DMS53 (cell line): ENCODE data around the gene ITGB7.

Experiments used
- DNase-seq: peaks from one replicate; lab custom pipeline; 2025; lab: John Stamatoyannopoulos, UW

The ITGB7 gene, protein sequence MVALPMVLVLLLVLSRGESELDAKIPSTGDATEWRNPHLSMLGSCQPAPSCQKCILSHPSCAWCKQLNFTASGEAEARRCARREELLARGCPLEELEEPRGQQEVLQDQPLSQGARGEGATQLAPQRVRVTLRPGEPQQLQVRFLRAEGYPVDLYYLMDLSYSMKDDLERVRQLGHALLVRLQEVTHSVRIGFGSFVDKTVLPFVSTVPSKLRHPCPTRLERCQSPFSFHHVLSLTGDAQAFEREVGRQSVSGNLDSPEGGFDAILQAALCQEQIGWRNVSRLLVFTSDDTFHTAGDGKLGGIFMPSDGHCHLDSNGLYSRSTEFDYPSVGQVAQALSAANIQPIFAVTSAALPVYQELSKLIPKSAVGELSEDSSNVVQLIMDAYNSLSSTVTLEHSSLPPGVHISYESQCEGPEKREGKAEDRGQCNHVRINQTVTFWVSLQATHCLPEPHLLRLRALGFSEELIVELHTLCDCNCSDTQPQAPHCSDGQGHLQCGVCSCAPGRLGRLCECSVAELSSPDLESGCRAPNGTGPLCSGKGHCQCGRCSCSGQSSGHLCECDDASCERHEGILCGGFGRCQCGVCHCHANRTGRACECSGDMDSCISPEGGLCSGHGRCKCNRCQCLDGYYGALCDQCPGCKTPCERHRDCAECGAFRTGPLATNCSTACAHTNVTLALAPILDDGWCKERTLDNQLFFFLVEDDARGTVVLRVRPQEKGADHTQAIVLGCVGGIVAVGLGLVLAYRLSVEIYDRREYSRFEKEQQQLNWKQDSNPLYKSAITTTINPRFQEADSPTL

GRCh38 chr12:53207042-53207441 is at the start of gene ITGB7:
Gene ITGB7, minus strand, starts transcription at chr12:53207251. Its CDS starts 6,808 bp downstream, at chr12:53200443.
- DNase-seq, result no peak

DNA sequence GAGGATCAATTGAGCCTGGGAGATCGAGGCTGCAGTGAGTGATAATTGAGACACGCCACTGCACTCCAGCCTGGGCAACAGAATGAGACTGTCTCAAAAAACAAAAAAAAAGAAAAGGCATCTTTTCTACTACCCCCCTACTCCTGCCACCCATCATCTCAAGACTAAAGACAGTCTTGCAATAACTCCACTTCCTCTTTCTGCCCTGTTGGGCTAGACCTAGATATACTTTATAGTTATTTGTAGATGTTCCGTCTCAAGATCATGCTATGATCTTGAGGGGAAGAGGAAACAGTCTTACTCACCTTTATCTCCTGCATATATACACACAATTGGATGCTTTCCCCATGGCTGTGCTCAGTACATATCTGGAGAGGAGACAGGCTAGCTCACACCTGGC is 48.9 kb upstream of the ITGB7 start:
- DNase-seq, result no peak

GRCh38 chr12:53254816-53255545 is 47.9 kb upstream of the ITGB7 start:
- no peak for DNase-seq

DNA sequence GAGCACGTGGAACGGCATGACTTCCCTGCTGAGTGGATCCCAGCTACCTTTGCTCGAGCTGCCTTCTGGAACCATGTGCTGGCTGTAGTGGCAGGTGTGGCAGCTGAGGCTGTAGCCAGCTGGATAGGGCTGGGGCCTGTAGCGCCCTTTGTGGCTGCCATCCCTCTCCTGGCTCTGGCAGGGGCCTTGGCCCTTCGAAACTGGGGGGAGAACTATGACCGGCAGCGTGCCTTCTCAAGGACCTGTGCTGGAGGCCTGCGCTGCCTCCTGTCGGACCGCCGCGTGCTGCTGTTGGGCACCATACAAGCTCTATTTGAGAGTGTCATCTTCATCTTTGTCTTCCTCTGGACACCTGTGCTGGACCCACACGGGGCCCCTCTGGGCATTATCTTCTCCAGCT is 46.2 kb upstream of the ITGB7 start:
- no peak for DNase-seq

- peak; percentile 75 for DNase-seq
Observed at GRCh38 chr12:53252349-53252916, 45.4 kb upstream of the ITGB7 start.

- peak; percentile 92 for DNase-seq
Observed at GRCh38 chr12:53251477-53252348, 44.7 kb upstream of the ITGB7 start.

GRCh38 chr12:53245286-53245685 is 38.2 kb upstream of the ITGB7 start:
- no peak for DNase-seq

DNA sequence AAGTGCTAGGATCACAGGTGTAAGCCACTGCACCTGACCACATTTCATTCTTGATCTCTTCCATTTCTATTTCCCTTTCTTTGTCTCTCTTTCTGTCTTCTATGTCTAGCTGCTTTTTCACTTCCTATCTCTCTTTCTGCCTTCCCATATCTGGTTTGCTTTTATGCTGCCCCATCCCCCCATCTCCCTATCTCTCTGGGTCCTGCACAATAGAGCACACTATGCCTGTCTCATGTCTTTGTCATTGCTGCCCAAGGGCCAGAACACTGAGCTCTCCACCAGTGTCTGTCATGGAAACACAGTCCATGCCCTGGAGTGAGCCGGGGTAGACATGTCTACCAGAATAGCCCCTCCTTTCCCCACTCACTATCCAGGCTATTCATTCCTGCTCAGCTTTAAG is 37.3 kb upstream of the ITGB7 start:
- no peak for DNase-seq

DNA sequence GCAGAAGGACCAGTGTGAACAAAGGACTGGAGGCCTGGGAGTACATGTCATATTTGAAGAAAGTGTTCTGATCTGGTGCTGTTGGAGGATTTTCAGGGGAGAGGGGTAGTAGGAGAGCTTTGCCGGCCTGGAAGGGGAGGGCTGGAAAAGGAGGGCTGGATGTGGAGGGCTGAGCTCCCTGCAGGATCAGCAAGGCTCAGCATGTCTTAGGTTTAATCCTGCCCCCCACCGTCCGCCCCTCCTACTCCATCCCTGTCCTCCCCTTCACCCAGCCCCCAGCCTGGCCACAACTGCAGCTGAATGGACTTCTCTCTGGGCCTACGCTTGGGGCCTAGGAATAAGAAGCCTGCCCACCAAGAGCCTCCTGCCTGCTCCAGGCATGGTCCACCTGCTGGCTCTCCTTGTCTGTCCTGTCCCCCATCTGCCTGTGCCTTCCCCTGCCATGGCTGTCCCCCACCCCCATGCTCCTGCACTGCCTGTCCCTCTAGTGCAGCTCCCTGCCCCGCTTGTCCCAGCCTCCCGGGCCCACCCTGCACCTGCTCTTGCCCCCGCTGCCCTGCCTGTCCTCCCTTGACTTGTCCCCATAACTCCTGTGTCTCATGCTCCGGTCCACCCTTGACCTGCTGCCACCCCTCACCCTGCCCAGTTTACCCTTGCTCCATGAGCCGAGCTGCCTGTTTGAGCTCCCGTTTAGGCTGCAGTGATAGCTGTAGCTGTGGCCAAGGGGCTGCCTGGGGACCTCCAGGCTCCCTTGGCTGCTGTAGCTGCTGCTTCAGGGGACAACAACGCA is 34.8 kb upstream of the ITGB7 start:
- no peak for DNase-seq

DNA sequence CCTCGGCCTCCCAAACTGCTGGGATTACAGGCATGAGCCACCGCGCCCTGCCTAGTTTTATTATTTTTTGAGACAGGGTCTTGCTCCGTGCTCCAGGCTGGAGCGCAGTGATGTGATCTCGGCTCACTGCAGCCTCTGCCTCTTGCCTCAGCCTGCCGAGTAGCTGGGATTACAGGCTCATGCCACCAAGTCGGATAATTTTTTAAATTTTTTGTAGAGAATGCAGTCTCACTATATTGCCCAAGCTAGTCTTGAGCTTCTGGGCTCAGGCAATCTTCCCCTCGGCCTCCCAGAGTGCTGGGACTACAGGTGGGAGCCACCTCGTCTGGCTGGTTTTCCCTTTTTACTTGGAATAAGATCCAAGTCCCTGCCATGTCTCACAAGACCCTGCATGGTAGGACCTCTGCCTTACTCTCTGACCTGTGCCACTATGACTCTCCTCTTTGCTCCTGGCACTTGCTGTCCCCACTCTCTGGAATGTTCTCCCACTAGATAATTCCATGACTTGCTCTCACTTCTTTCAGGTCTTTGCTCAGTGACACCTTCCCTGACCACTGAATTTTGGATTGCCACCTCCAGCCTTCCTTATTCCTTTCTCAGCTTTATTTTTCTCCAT is 32.7 kb upstream of the ITGB7 start:
- no peak for DNase-seq

DNA sequence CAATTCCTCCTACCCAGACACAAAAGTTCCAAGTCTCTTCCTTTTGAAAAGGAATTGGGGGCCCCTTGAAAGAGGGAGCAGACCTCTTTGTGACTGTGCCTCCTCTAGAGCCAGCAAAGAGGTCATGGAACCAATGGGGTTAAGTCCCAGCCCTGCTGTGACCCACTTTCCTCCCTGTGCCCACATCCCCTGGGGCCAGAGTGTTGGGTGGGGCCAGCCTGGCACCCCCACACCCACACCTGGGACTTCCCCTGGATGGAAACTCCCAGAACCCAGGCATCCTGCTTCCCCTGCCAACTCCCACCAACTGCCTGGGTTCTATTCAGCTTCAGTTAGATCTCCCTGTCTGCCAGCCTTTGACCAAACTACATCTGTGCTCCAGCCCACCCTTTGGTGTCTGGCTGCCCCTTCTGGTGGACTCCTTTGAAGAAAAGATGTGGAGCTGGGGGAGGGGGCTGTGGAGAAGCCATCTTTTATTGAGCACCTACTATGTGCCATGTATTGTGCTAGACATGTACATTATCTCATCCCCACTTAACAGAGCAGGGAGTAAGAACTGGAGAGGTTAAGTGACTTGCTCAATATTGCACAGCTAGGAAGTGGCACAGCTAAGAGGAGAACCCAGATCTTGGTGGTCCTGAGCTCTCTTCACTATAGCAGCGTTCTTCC is 29.5 kb upstream of the ITGB7 start:
- DNase-seq, result no peak

GRCh38 chr12:53235742-53236442 is 28.8 kb upstream of the ITGB7 start:
- DNase-seq, result no peak

GRCh38 chr12:53235164-53235563 is 28.1 kb upstream of the ITGB7 start:
- no peak for DNase-seq

- DNase-seq, result no peak
Observed at GRCh38 chr12:53234271-53234914, 27.3 kb upstream of the ITGB7 start.

DNA sequence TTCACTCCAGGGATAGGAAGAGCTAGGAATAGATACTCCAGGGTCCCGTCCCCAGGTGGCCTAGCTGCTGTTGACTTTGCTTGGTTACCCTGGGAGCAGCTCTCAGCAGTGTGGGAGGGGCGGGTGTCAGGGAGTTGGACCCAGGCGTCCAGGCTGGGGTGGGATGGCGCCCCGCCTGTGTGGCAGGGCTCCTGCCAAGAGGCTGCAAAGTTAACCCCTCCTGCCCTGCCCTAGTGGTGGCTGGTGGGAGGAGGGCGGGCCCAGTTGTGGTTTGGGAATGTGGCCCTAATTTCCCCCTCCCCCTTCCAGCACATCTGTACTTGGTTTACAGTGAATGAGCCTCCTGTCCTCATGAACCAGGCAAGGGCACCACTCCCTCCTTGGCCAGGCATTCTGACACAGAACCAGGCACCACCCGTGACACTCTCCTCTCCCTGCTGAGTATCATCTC is 26.6 kb upstream of the ITGB7 start:
- no peak for DNase-seq

DNA sequence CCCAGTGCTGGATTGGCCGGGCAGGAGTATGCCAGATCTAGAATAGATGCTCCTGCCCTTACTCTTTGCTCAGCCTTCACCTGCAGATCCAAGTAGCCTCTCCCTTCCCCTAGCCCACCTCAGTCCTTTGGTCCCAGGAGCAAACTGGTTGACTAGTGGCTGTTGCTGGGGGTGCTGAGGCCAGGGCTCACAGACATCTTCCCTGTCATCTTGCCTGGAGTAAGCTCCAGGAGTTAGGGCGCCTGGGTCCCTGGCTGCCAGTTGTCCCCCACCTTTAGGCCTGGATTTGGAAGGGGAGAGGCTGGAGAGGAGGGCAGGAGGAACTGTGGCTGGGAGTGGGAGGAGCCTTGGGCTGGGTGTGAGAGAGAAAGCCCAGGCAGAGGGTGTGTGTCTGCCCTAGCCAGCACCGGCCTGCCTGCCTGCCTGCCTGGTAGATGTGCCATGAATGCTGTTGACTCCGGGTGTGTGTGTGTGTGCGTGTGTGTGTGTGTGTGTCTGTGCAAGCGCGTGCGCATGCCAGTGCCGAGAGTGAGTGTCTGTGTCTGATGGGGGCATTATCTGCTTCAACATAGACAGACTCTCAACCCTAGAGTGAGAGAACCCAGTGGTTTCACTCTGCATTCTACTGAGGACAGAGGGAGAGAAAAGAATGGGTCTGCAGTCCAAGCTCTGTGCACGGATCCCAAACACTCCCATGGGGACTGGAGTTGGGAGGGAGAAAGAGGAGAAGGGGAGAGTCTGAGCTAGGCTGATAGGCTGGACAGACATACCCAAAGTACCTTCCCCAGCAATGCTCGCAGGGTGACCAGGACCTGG is 25.8 kb upstream of the ITGB7 start:
- peak; percentile 68 for DNase-seq

DNA sequence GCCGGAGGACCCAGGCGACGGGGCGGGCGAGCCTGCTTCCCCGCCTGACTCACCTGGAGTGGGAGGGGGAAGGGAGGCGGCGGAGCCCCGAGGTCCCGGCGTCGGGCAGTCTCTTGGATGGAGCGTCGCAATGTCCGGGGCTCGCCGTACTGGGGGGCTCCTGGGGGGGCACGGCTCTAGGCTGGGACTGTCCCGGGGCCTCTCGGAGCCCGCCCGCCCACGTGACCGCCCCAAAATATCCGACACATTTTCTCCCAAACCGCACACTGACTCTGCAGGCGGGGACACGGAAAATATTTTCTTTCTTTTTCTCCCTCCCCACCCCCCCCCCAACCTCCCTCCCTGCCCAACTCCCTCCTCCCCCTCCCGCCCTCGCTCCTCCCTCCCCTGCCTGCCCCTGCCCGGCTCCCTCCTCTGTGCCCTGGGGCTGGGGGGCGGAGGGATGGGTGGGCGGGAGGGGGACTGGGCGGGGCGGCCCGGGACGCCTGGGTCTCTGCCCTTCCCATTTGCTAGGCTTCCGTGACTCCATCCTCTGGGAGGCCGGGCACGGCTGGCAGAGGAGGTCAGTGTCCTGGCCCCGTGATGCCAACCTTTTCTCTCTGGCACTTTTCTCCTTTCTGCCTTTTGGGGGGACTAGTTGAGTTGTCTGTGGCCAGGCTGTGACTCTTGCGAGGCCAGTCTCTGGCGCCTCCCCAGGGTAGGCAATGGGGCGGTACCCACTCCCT is 25.0 kb upstream of the ITGB7 start, which contains the start of gene RARG:
TSS of gene RARG (minus strand) at position 289 of the 725 bp plus-strand sequence. CDS start 4,664 bp downstream, outside the sequence.
- DNase-seq, result peak; percentile 85
